ENCODE data around the gene PRSS27.
A peak's percentile ranks its signal among the peaks of the same experiment; 100 is the strongest.
"Not testable (repeated sequence)": the region's sequence is repeated elsewhere in the genome, so short reads cannot be mapped to it uniquely, and the experiment has no call there.

PRSS27 gene

DNA sequence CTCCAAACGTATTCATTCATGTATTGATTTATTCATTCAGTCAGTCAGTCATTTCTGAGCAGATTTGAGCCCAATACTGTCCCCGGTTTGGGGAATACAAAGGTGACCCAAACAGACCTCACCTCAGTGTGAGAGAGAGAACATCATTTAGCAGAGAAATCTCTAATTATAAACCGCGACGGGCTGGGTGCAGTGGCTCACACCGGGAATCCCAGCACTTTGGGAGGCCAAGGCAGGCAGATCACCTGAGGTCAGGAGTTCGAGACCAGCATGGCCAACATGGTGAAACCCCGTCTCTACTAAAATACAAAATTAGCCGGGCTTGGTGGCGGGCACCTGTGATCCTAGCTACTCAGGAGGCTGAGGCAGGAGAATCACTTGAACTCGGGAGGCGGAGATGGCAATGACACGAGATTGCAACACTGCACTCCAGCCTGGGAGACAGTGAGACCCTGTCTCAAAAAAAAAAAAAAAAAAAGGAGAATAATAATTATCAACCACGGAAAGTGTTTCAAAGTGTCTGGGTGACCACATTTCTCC, 1.7 kb upstream of the PRSS27 start:
- not testable (repeated sequence) for DNase-seq

DNA sequence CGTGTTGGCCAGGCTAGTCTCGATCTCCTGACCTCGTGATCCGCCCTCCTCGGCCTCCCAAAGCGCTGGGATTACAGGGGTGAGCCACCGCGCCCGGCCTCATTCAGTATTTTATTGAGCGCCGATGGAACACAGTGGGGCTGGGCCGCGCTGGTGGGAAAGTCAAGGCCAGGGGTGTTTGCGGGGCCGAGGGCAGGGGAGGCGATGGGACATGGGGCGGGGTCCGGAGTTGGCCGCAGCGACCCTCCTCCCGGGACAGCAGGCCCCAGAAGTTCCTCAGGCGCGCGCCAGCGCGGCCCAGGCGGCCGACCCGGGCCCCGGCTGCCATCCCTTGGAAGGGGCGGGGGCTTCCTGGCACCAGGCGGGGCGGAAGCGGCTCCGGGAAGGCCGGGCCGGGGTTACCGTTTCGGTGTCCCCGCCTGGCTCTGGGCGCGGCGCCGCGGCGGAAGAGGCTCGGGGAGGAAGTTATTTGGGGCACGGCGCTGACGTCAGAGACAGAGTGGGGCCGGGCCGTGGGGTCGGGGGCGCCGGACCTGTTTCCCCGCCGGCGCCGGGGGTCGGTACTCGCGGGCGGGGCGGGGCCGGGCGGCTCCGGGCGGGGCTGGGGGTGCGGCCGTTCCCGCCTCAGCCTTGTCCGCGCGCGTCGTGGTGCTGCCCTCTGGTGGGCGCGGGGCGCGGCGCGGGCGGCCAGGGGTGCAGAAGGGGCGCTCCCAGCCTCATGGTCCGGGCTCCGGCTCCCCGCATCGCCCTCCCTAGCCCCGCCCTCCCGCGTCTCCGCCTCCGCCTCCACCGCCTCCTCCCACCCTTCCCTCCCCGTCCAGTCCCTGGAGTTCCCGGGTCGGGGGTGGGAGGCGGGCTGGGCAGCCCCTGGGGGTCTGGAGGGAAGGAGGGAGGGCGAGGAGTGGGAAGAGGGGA, 952 bp upstream of the PRSS27 start:
- DNase-seq, result peak; percentile 90

DNA sequence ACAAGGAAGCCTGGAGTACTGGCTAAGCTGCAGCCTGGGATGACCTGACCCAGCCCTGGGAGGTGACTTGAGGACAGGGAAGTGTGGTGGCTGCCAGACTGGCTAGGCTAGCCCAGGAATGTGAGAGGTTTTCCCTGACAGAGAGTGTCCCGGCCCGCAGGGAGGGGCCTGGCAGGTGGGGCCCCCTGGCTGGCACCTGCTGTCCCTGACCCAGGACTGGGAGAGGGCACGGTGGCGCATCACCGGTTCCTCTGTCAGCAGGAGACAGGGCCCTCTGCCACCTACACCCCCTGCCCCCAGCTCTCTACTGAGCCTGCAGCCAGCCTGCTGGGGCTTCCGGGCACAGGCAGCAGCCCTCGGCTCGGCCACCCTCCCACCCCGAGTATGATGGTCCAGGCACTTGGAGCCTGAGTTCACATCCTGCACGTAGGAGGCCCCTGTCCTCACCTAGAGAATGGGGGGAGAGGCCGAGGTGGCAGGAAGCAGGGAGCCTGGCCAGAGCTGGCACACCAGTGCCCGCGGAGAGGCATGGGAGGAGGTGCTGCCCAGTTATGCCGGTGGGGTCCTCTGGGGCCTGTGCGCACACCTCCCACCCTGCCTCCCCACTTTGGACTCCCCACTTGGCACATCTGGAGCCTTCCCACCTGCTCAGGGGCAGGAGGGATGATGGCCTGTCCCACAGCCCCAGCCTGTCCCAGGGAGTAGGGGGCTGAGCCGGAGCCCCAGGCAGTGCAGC, 528 bp downstream of the PRSS27 start:
- DNase-seq, result no peak

DNA sequence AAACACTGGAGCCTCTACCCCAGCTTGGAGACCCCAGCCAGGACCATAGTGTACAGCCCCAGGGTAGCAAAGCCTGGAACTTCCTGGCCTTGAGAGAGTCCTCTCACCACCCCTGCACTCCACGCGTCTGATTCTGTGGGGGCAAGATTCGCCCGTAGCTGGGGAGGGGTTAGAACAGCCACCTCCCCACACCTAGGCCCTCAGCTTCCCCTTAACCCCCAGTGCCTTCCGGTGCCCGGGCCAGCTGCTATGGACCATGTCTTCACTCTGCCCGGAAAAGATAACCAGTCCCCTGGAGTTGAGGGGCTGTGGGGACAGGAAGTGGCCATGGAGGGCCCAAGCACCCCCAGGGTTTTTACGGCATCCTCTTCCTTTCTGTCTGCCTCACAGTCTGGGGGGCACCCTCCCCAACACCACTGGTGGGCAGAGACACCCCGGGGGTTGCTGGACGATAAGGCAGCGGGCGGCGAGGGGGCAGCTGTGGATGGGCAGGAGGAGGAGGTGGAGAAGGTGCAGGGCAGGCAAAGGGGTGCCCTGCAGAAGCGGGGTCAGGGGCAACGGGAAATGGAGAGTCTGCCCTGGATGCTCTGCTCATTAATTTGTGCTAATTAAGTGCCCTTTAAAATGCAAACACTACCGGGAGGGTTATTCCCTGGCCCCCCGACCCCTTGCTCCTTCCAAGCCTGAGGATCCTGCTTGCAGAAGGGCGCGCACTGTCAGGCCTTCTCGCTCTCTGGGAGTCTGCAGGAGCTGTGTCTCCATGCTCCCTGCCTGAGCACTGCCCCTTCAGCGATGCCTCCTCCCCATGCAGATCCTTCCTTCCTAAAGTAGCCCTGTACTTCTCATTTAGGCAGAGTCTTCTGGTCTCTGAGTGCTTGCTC, 2.4 kb downstream of the PRSS27 start:
- no peak for DNase-seq

DNA sequence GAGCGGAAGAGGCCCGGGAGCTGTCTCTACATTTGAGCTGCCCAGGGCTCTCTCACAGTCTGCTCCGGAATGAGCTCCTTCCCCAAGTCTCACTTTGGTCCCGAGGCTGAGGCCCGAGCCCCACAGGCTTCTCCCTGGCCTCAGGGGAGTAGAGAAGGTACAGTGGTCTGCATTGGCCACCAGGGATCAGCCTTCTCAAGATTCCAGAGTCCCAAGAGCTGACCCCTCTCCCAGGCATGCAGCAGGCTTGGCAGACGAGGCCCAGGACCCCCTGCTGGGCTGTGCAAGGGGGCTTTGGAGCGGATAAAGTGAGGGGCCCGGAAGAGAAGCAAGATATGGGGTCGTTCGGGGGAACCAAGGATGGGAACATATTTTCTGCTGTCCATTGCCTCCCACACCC, 3.1 kb downstream of the PRSS27 start:
- no peak for DNase-seq

DNA sequence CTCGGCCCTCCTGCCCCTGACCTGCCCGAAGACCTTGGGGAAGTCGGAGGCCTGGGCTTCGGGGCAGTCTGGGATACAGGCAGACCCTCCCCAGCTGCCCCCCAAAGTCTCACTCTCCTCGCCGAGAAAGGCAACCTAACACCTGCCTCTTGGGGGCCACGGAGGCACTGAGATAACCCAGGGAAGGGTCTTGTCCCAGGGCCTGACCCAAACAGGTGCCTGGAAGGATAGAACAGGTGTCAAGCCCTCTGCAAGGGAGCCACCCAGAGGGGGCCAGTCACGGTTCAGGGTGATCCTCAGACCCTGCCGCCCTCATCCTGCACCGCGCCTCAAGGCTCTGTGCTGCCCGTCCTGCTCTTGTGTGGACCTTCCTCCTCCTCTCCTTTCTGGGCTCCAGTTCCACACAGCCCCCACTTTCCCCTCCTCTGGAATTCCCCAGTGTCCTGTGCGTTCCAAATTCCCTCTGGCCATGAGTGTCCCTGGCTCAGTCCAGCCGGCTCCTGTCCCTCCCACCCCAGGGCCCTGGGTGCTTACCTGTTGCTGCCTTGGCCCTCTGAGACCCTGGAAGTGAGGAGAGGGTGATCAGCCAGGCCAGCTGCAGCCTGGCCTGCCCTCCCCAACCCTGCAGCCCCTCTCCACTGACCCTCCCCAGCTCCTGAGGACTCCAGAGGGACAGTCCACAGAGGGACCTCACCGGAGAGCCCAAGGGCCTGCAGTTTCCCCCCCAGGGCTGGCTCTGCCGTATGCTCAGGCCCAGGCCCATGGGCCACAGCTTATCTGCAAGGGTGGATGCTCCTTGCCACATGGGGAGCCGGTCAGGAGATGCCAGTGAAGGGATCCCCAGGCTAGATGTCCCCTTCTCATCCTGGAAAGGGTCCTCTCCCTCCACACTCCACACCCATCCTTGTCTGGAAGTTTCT, 3.8 kb downstream of the PRSS27 start:
- DNase-seq, result no peak

DNA sequence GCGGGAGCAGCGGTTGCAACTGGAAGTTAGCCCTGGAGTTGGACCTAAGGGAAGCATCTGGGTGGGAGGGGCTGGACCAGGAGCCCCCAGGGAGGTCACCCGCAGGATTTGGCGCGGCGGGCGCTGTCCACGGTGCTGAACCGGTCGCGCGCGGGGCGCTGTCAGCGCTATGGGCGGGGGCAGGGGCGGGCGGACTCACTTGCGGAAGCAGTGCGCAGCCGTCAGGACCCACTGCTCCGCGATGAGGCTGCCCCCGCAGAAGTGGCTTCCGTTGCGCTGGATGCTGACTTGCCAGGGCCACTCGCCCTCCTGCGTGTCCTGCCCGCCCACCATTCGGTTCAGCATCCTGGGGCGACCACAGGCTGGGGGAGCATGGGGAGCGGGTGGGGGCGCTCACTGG, 4.5 kb downstream of the PRSS27 start:
- DNase-seq, result no peak

DNA sequence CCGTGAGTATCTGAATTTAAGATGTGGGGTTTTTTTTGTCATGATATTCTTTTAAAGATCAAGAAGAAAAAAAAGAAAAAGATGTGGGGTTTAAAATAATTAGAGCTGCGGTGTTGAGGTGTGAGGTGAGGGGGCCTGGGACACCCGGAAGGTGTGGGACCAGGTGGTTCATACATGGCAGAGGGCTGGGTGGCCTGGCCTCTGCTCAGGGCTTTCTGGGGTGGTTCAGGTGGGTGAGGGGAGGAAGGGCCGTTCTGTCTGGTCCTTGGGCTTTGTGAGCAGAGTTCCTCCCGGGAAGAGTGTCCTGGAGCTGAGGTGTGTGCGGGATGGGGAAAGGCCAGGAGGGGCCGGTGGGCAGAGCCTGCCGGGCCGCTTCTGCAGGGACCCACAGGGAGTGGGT, 5.0 kb downstream of the PRSS27 start:
- DNase-seq, result no peak

DNA sequence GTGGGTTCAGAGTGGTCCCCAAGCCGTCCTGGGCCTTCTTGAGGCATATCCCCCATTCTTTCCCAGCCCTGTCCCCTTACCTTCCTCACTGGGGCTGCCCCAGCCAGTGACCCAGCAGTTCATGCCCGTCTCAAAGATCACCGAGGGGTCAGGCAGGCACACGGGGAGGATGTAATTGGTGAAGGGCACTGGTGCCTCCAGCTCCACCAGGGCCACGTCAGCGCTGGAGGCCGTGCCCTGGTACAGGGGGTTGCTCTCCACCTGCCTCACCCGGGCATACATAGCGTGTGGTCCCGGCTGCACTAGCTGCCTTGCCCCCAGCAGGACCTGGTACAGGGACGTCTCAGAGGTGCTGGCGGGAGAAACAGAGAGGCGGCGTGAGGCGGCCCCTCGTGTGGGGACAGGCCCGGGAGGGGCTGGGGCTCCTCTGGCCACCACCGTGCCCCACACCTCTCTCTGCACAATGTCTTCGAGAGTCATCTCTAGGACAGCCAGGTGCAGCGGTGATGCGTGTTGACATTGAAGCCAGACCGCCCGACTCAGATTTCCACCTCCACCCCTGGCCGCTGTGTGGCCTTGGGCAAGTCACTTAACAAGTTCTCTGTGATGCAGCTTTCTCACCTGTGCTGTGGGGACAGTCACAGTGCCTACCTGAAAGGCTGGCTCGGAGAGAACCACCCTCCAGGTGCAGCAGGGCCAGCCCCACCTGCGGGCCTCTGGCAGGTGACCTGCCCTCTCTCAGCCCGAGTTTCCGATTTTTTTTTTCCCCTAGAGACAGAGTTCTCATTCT, 5.8 kb downstream of the PRSS27 start:
- DNase-seq, result no peak

DNA sequence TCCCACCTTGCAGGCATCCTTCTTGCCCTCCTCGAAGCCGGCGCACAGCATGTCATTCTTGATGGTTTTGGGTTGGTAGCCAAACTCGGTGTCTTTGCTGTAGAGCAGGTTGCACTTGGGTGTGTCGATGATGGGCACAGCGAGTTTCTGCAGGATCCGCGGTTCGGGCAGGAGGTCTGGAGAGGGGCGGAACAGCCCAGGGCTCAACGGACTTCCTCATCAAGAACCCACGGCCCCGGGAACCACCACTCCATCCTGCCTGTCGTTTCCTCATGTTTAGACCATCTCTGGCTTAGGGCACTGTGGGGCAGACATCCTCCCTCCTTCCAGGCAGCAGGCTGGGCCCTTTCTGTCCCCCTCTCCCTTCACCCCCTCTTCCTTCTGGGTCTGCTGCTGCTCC, 6.5 kb downstream of the PRSS27 start:
- DNase-seq, result no peak

DNA sequence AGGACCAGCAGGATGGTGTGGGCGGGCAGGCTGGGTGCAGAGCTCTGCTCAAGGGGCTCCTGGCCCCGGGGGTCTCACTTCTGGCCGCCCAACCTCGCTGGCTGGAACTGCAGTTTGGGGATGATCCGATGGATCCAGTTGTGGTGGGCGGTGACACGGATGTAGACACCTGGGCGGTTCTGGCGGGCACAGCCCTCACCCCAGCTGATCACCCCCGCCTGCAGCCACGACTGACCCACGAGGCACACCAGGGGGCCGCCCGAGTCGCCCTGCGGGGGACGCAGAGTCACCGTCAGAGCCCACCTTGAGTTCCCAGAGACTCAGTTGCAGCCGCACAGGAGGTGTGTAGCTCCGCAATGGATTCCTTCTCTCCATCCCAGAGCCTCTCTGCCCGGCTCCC, 7.5 kb downstream of the PRSS27 start:
- DNase-seq, result no peak

DNA sequence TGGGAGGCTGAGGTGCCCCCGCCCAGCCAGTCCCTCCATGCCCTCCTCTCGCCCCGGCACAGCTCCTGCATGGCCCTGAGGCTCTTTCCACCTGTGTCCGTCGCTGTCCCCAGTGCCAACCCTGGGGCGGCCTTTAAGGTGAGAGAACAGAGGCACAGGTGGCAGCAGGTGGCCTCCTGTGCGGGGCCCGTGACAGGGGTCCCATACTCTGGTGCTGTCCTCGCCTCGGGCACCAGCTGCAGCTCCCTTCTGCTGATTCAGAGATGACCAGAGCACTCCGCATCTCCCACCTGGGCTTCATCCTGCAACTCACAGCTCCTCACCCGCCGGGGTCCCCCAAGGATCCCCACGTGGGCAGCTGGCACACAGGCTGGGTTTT, 8.0 kb downstream of the PRSS27 start:
- DNase-seq, result no peak

DNA sequence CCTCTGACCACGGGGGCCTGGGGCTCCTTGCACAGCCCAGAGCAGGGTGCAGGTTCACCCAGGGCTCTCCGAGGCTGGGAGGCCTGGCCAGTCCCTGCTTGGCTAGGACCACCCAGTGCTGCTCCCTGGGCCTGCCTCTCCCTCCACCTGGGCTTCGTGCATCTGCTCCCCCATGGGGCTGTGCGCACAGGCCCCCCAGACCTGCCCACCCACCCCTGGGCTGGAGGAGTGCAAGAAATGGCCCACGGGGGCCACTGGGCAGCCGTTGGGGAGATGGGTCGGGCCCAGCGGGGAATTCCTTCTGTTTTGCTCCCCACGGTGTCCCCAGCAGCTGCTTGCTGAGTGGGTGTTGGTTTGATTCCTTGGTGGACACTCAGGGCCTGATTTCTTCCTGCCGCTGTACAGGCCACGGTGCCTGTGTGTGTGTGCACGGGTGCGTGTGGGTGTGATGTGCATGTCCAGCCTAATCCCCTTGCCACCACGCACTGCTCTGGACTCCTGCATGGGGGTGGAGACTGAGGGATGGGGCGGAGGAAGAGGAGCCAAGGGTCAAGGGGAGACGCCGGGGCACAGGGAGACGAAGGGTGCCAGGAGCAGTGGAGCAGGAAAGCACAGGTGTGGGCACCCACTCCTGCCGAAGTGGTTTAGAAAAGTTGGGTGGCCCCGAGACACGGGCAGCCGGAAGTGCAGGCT, 8.5 kb downstream of the PRSS27 start:
- no peak for DNase-seq

DNA sequence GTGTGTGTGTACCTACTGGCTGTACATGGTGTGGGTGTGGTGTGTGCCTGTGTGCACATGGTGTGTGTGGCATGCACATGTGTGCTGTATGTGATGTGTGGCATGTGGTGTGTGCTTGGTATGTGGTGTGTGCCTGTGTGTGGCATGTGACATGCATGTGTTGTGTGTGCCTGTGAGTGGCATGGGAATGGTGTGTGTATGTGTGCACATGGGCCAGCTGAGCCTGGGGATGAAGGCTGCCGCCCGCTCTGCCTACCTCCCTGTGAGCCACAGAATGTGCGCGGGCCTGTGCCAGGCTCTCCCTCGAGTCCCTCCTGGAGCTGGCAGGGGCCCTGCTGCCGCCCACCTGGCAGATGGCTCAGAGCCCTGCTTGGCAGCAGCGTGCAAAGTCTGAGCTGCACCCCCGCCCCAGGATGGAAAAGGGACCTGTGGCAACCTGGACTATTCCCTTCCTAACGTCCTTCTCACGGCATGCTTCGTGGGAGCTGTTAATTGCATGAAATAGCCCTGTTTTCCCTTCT, 9.3 kb downstream of the PRSS27 start:
- no peak for DNase-seq

DNA sequence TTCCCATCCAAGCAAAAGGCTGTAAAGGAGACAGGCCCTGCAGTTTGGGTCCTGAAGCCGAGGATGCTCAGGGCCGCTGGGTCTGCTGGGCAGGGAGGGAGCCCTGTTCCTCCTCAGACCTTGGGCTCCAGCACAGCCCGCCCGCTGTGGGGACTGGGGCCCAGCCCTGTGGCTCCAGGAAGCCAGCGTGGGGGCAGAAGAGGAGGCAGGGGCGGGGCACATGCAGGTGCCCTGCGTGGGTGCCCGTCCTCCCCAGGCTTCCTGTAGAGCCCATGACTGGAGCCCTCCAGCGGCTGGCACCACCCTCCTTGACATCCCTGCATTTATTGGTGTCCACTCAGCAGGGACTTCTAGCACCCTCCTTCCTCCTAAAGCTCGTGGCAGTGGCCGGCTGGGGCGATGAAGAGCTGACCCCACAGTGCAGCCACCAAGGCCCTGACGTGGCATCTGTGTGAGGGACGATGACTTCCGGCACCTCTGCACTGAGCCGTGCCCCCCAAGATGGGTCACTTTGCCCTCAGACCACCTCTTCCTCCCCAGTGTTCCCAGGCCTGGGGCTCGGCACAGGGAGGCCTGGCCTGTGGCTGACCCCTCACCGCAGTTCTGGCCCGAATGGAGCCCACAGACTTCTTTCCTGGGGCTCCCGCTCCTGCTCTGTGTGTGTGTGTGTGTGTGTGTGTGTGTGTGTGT, 9.9 kb downstream of the PRSS27 start:
- DNase-seq, result no peak

DNA sequence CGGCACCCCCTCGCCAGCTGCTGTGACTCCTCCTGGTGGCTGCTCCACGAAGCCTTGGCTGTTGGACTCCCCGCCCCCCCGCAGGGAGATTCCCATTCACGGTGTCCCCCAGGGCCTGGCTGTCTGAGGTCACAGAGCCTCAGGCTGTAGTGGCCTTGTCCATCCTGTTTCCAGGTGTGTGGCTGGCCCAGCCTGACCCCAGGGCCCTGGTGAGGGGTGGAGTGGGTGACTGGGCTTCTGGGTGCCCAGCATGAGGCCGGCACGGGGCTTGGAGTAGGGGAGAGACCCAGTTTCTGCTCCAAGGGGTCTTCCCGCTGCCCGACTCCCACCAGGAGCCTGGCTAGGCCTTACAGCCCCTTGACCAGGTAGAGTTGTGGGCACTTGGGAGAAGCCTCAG, 10.4 kb downstream of the PRSS27 start:
- no peak for DNase-seq

DNA sequence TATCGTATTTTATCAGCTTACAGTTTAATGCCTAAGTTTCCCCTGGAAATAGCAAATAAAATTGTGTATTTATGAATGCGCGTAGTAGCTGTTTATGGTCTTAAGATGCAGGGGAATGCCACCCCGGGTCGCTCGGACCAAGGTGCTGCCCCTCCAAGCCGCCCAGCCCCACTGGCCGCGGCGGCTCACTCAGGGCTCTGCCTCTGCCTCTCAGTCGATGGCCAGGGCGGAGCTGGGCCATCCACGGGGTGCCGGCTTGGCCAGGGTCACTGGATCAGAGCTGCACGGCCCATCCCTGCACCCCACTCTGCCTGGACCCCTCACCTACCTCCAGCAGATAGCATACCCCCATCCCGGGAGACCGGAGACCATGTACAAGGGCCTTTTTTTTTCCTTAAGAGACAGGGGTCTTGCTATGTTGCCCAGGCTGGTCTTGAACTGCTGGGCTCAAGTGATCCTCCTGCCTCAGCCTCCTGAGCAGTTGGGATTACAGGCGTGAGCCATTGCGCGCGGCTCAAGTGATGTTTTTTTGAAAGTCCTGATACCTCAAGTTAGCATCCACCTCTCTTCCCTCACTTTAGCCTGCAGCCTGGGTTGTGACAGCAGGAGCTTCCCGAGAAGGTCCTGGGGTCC, 11.0 kb downstream of the PRSS27 start:
- DNase-seq, result no peak

DNA sequence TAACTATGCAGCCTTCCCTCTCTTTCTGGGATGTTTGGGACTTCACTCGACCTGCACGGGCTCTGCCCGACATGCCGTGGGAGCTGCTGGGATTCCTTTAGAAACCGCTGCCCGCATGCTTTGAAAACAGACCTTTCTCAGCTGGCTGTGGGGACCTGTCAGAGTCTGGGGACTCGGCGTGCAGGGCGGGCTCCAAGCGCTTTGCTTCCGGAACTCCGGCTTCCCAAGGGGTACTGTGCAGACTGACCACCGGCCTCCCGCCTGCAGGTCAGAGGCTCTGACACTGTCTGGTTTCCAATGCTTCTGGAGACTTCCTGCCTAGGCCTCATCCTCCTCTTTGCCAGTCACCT, 11.8 kb downstream of the PRSS27 start:
- no peak for DNase-seq

Data from T1000 (cell line).